Progenitor cell of endocrine pancreas (in vitro differentiated cells): ENCODE data around the gene PLB1. TPM values are rescaled to one million over a fixed set of nuclear protein-coding genes. Genes with fewer than 3 reads are reported as not detected.

Experiments
- DNase-seq: peaks from one replicate; pipeline ENCODE4 v3.0.0; 2021; ENCODE audit warnings: low spot score; ENCODE audit not compliant: unreplicated experiment
- H3K27ac Mint-ChIP-seq: 2 replicates; pipeline ENCODE4 v1.8.0; 2021; ENCODE audit warnings: mild to moderate bottlenecking, moderate library complexity, mixed read lengths
- H3K27me3 Mint-ChIP-seq: 2 replicates; pipeline ENCODE4 v1.8.0; 2021; ENCODE audit warnings: mixed read lengths
- H3K36me3 Mint-ChIP-seq: 2 replicates; pipeline ENCODE4 v1.8.0; 2022; ENCODE audit warnings: mixed read lengths; ENCODE audit not compliant: insufficient read depth
- H3K4me1 Mint-ChIP-seq: 2 replicates; pipeline ENCODE4 v1.8.0; 2021; ENCODE audit warnings: low read depth, mixed read lengths
- H3K4me3 Mint-ChIP-seq: 2 replicates; pipeline ENCODE4 v1.8.0; 2021; ENCODE audit warnings: low read depth, mild to moderate bottlenecking, moderate library complexity, mixed read lengths
- H3K9me3 Mint-ChIP-seq: 2 replicates; pipeline ENCODE4 v1.8.0; 2021; ENCODE audit warnings: low read depth, mixed read lengths
- CTCF ChIP-seq: fragments of 200-600 bp; sonication (generic); IDR thresholded peaks from one replicate; pipeline ENCODE4 v1.5.0; 2021; ENCODE audit warnings: antibody characterized with exemption, mild to moderate bottlenecking; ENCODE audit not compliant: unreplicated experiment
- total RNA-seq: library from RNA; stranded (reverse); gene quantifications from 2 replicates; pipeline ENCODE4 v1.2.1, GENCODE V29; 2021

The PLB1 gene
- total RNA-seq, 1 donor from 2014 or later = 0.65 TPM

GRCh38 chr2:28681158-28681571, 185.3 kb downstream of the PLB1 start:
- Mint-ChIP-seq H3K4me1 (peaks cover 17% of the 10 kb centered on the region), H3K27ac (no peak overlapping the region)

GRCh38 chr2:28681606-28682005, 185.7 kb downstream of the PLB1 start:
- H3K27me3 Mint-ChIP-seq = no peaks in the 10 kb centered on the region
- H3K27ac Mint-ChIP-seq = no peak overlapping the region
- DNase-seq = no peak
- no peaks in the 10 kb centered on the region for H3K9me3 Mint-ChIP-seq
- TF ChIP-seq CTCF = no peak
- no peak overlapping the region for H3K4me3 Mint-ChIP-seq
- peaks cover 17% of the 10 kb centered on the region for H3K4me1 Mint-ChIP-seq
- no peaks in the 10 kb centered on the region for H3K36me3 Mint-ChIP-seq

More at GRCh38 chr2:28681158-28681571, 185.3 kb downstream of the PLB1 start:
- no peak overlapping the region for H3K4me3 Mint-ChIP-seq
- TF ChIP-seq CTCF = no peak
- no peaks in the 10 kb centered on the region for H3K9me3 Mint-ChIP-seq
- H3K27me3 Mint-ChIP-seq = no peaks in the 10 kb centered on the region
- H3K36me3 Mint-ChIP-seq = no peaks in the 10 kb centered on the region
- no peak for DNase-seq

- DNase-seq = peak; percentile 18
- Mint-ChIP-seq H3K9me3 (no peaks in the 10 kb centered on the region), H3K4me3 (no peak overlapping the region), H3K36me3 (no peaks in the 10 kb centered on the region), H3K27ac (peak overlapping the region; percentile 84), H3K4me1 (peaks cover 17% of the 10 kb centered on the region), H3K27me3 (no peaks in the 10 kb centered on the region)
- TF ChIP-seq CTCF = no peak
These were observed 187.3 kb downstream of the PLB1 start for GRCh38 chr2:28683100-28683706.

GRCh38 chr2:28684142-28684858, 188.4 kb downstream of the PLB1 start:
- H3K27ac Mint-ChIP-seq = peak overlapping the region; percentile 35
- DNase-seq = no peak
- H3K4me3 Mint-ChIP-seq = no peak overlapping the region
- H3K9me3 Mint-ChIP-seq = no peaks in the 10 kb centered on the region
- TF ChIP-seq CTCF = no peak
- no peaks in the 10 kb centered on the region for H3K36me3 Mint-ChIP-seq
- H3K27me3 Mint-ChIP-seq = no peaks in the 10 kb centered on the region
- H3K4me1 Mint-ChIP-seq = peaks cover 17% of the 10 kb centered on the region

- no peak overlapping the region for H3K27ac Mint-ChIP-seq
- no peaks in the 10 kb centered on the region for H3K27me3 Mint-ChIP-seq
- H3K4me1 Mint-ChIP-seq = peaks cover 24% of the 10 kb centered on the region
- H3K4me3 Mint-ChIP-seq = no peak overlapping the region
- no peaks in the 10 kb centered on the region for H3K36me3 Mint-ChIP-seq
- no peaks in the 10 kb centered on the region for H3K9me3 Mint-ChIP-seq
- no peak for TF ChIP-seq CTCF
- DNase-seq = no peak
These were observed 191.3 kb downstream of the PLB1 start for GRCh38 chr2:28687171-28687570.
